Fibroblast of lung (primary cell): ENCODE data around the gene BEST4. TPM values are rescaled to one million over a fixed set of nuclear protein-coding genes. Genes with fewer than 3 reads are reported as not detected.
"Not testable (repeated sequence)": the region's sequence is repeated elsewhere in the genome, so short reads cannot be mapped to it uniquely, and the experiment has no call there.

ENCODE experiments used
- DNase-seq, 2 donors: peaks; one replicate each; pipeline versions ENCODE4 v3.0.0 to v3.0.0-alpha.2; 2010; ENCODE audit warnings: low read depth in 2 of 2
- H2AFZ ChIP-seq: 2 replicates; pipeline ENCODE4 v1.5.1; 2012; ENCODE audit warnings: low read length, control low read depth, inconsistent platforms
- H3K27ac ChIP-seq: 2 replicates; pipeline ENCODE4 v1.5.1; 2011; ENCODE audit warnings: low read length, control low read depth; ENCODE audit not compliant: insufficient read depth
- H3K27me3 ChIP-seq: 2 replicates; pipeline ENCODE4 v1.5.1; 2011; ENCODE audit warnings: mild to moderate bottlenecking, low read length; ENCODE audit not compliant: control insufficient read depth, insufficient read depth
- H3K36me3 ChIP-seq: 2 replicates; pipeline ENCODE4 v1.5.1; 2011; ENCODE audit warnings: low read length; ENCODE audit not compliant: control insufficient read depth, insufficient read depth
- H3K4me1 ChIP-seq: 2 replicates; pipeline ENCODE4 v1.5.1; 2011; ENCODE audit warnings: low read length; ENCODE audit not compliant: control insufficient read depth, insufficient read depth; ENCODE audit errors: extremely low read depth
- H3K4me2 ChIP-seq: 2 replicates; pipeline ENCODE4 v1.5.1; 2011; ENCODE audit warnings: low read length, control low read depth; ENCODE audit not compliant: insufficient read depth; ENCODE audit errors: extremely low read depth
- H3K4me3 ChIP-seq, 4 experiments: fragments of 200-600 bp in 1 of 4; sonication (generic) in 1 of 4; replicated peaks in 1 of 4; 2 replicates each; pipeline ENCODE4 v1.5.1; 2011 to 2016; ENCODE audit warnings: low read length in 4 of 4, low read depth in 3 of 4, mild to moderate bottlenecking in 3 of 4, control low read depth in 2 of 4, inconsistent platforms in 1 of 4, mixed read lengths in 1 of 4; ENCODE audit not compliant: insufficient read depth in 1 of 4; ENCODE audit errors: control extremely low read depth in 1 of 4
- H3K79me2 ChIP-seq: 2 replicates; pipeline ENCODE4 v1.5.1; 2012; ENCODE audit warnings: mild to moderate bottlenecking, low read length, inconsistent platforms; ENCODE audit not compliant: control insufficient read depth, insufficient read depth
- H3K9ac ChIP-seq: 2 replicates; pipeline ENCODE4 v1.5.1; 2011; ENCODE audit warnings: mild to moderate bottlenecking, low read length, control low read depth; ENCODE audit not compliant: insufficient read depth
- H3K9me3 ChIP-seq: 2 replicates; pipeline ENCODE4 v1.5.1; 2012; ENCODE audit warnings: low read depth, low read length; ENCODE audit not compliant: control insufficient read depth, insufficient read depth
- H4K20me1 ChIP-seq: 2 replicates; pipeline ENCODE4 v1.5.1; 2011; ENCODE audit warnings: low read length; ENCODE audit not compliant: control insufficient read depth, insufficient read depth; ENCODE audit errors: extremely low read depth
- CTCF ChIP-seq, 2 donors: IDR thresholded peaks in 1 of 2; conservative IDR thresholded peaks in 1 of 2; 1 replicate in 1 of 2; 2 replicates in 1 of 2; pipeline ENCODE4 v1.5.1; 2011 to 2012; ENCODE audit warnings: low read length in 2 of 2, control low read depth in 1 of 2, inconsistent platforms in 1 of 2, low read depth in 1 of 2, mild to moderate bottlenecking in 1 of 2
- EZH2 ChIP-seq: IDR thresholded peaks from 2 replicates; pipeline ENCODE4 v1.5.1; 2012; ENCODE audit warnings: low read length, control low read depth, mild to moderate bottlenecking; ENCODE audit errors: missing control alignments
- polyA plus RNA-seq, 2 donors: library from polyadenylated mRNA; depleted of rRNA in 1 of 2; stranded (reverse) in 1 of 2; unstranded in 1 of 2; fragments of >200 nt; gene quantifications; 2 replicates each; pipeline ENCODE4 v1.2.1, GENCODE V29; 2011 to 2012; ENCODE audit warnings: missing spikeins in 1 of 2
- total RNA-seq: library from RNA; depleted of rRNA; stranded (reverse); fragments of >200 nt; gene quantifications from 2 replicates; pipeline ENCODE4 v1.2.1, GENCODE V29; 2014

BEST4 gene
- total and polyA plus RNA-seq, 2 donors (not counting 1 experiment from before 2014, with no cell fraction given) = 0.10 to 0.17 TPM

- no peaks in the 10 kb centered on the region for H3K27me3 ChIP-seq
- H3K4me1 ChIP-seq = no peaks in the 10 kb centered on the region
- no peak overlapping the region for H3K9ac ChIP-seq
- no peak overlapping the region for H3K4me3 ChIP-seq
- TF ChIP-seq CTCF (conservative IDR thresholded peaks at IDR 0.05 in 1 of 2, IDR thresholded peaks at IDR 0.05 in 1 of 2; ENCODE audit: low read depth in 1 of 2, low read length in 2 of 2) = no peak
- TF ChIP-seq EZH2 = no peak
- H3K79me2 ChIP-seq = no peaks in the 10 kb centered on the region
- H3K36me3 ChIP-seq = no peaks in the 10 kb centered on the region
- H3K27ac ChIP-seq = no peak overlapping the region
- H4K20me1 ChIP-seq = no peaks in the 10 kb centered on the region
- no peak overlapping the region for H2AFZ ChIP-seq
- no peaks in the 10 kb centered on the region for H3K9me3 ChIP-seq
- H3K4me2 ChIP-seq = no peak overlapping the region
- DNase-seq = no peak
Measured at GRCh38 chr1:44827197-44828002, 39.4 kb upstream of the BEST4 start.

GRCh38 chr1:44826375-44827196, 38.6 kb upstream of the BEST4 start:
- Histone ChIP-seq H3K4me1 (no peaks in the 10 kb centered on the region), H3K4me2 (no peak overlapping the region), H3K79me2 (no peaks in the 10 kb centered on the region), H2AFZ (no peak overlapping the region), H3K4me3 (no peak overlapping the region), H4K20me1 (no peaks in the 10 kb centered on the region), H3K9me3 (no peaks in the 10 kb centered on the region), H3K27me3 (no peaks in the 10 kb centered on the region), H3K9ac (no peak overlapping the region), H3K36me3 (no peaks in the 10 kb centered on the region), H3K27ac (no peak overlapping the region)
- TF ChIP-seq CTCF (conservative IDR thresholded peaks at IDR 0.05 in 1 of 2, IDR thresholded peaks at IDR 0.05 in 1 of 2; ENCODE audit: low read depth in 1 of 2, low read length in 2 of 2) = no peak
- no peak for TF ChIP-seq EZH2
- DNase-seq = no peak

DNA sequence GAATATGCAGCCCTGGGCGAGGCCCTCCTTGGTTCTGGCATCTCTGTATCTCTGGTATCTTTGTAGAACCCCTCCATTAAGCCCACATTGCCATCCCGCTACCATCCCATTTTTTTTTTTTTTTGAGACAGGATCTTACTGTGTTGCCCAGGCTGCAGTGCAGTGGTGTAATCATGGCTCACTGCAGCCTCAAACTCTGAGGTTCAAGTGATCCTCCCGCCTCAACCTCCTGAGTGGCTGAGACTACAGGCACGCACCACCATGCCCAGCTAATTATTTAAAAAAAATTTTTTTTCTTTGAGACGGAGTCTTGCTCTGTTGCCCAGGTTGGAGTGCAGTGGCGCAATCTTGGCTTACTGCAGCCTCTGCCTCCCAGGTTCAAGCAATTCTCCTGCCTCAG, 36.4 kb upstream of the BEST4 start:
- not testable (repeated sequence) for H3K27ac ChIP-seq, DNase-seq

More for the DNA sequence above, 36.4 kb upstream of the BEST4 start:
- not testable (repeated sequence) for H3K4me1 ChIP-seq, H2AFZ ChIP-seq, H3K79me2 ChIP-seq, H3K4me3 ChIP-seq, H3K4me2 ChIP-seq, H3K27me3 ChIP-seq, H3K9ac ChIP-seq, H3K9me3 ChIP-seq, H4K20me1 ChIP-seq, H3K36me3 ChIP-seq
